Measurements from ENCODE around the gene AIFM1.

DNA sequence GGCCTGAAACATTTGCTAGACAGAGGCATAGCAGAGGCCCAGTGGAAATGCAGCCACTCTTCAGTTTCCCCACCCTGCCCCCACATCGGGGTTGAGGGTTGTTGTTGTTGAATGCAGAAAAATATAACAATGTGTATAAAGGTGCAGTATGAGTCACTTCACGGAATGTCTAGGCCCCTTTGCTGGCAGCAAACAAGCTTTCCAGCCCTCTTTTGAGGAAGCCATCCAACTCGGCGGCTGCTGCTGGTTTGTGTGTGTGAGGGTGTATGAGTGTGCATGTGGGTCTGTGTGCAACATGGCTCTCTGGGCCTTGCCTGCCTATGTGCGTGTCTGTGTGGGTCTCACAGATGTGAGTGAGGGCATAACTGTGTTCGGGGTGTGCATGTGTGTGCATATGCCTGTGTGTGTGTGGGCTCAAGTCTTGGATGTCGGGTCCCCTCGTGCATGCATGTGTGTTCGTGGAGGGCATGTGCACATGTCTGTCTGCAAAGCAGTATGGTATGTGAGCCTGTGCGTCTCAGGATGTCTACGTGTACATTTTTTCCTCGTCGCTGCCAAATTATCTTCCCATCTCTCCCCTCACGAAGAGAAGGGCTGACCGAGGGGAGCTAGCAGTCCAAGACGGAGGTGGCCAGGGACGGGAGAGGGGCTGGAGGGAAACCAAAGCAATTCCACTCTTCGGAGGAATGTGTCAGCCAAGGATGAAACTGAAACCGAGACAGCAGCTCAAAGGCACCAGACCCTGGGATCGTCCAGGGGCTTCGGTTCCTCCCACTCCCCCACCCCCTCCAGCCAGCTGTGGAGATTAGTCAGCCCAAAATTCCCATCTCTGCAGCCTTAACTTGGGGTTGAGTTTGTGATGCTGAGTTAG is 47.0 kb downstream of the AIFM1 start:
- TF ChIP-seq, protein P1, sequence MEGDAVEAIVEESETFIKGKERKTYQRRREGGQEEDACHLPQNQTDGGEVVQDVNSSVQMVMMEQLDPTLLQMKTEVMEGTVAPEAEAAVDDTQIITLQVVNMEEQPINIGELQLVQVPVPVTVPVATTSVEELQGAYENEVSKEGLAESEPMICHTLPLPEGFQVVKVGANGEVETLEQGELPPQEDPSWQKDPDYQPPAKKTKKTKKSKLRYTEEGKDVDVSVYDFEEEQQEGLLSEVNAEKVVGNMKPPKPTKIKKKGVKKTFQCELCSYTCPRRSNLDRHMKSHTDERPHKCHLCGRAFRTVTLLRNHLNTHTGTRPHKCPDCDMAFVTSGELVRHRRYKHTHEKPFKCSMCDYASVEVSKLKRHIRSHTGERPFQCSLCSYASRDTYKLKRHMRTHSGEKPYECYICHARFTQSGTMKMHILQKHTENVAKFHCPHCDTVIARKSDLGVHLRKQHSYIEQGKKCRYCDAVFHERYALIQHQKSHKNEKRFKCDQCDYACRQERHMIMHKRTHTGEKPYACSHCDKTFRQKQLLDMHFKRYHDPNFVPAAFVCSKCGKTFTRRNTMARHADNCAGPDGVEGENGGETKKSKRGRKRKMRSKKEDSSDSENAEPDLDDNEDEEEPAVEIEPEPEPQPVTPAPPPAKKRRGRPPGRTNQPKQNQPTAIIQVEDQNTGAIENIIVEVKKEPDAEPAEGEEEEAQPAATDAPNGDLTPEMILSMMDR (optimal IDR thresholded peaks at IDR 0.05 in 1 of 3, IDR thresholded peaks at IDR 0.05 in 1 of 3, conservative IDR thresholded peaks at IDR 0.05 in 1 of 3; ENCODE audit: extremely low read depth in 1 of 3, insufficient read depth in 2 of 3, low read length in 3 of 3): no peak
- TF ChIP-seq EZH2 (IDR thresholded peaks at IDR 0.05; ENCODE audit: low read length): no peak
